HepG2 (cell line): ENCODE results near the gene CALY. TPM values are rescaled to one million over a fixed set of nuclear protein-coding genes. Genes with fewer than 3 reads are reported as not detected.
A peak's percentile ranks its signal among the peaks of the same experiment; 100 is the strongest.

Experiments used
- ATAC-seq: fragments of 200-7000 bp; cut with Tn5 transposase; 3 replicates; pipeline ENCODE4 v1.9.1; 2020; ENCODE audit warnings: mild to moderate bottlenecking, moderate library complexity
- BruUV-seq: library from RNA; stranded (reverse); fragments of 400-500 nt; replicated peaks from 2 replicates; lab custom pipeline; 2021; lab: Mats Ljungman, UMichigan
- CTCF ChIA-PET: fragments of 300-600 bp; formaldehyde crosslinking; extraction: SDS; loops from one replicate; lab custom pipeline; 2021; ENCODE audit warnings: low total read pairs, inconsistent platforms, low intra/inter-chr PET ratio; lab: Yijun Ruan, JAX
- POLR2A ChIA-PET: fragments of 350-600 bp; sonication (Branson Sonifier 250); formaldehyde crosslinking; loops from one replicate; lab custom pipeline; 2020; ENCODE audit warnings: antibody characterized with exemption, inconsistent platforms; lab: Yijun Ruan, JAX
- DNase-seq: peaks from one replicate; pipeline ENCODE4 v3.0.0-alpha.2; 2015; ENCODE audit warnings: low spot score
- FAIRE-seq: peaks from 3 replicates; lab custom pipeline; 2011; peaks lifted over from hg19 to GRCh38; lab: Jason Lieb, UNC
- H2AFZ ChIP-seq: one replicate; pipeline ENCODE4 v1.6.1; 2011; ENCODE audit warnings: low read length, inconsistent platforms
- H3K27ac ChIP-seq: fragments of 300-600 bp; 3 replicates; pipeline ENCODE4 v1.8.0; 2011; ENCODE audit warnings: mixed run types, mild to moderate bottlenecking, mixed read lengths, low read length, inconsistent platforms; ENCODE audit not compliant: insufficient read depth; ENCODE audit errors: extremely low read length
- H3K27me3 ChIP-seq, 2 experiments: fragments of 200-600 bp in 1 of 2; 2 replicates in 1 of 2; 3 replicates in 1 of 2; pipeline versions ENCODE4 v1.6.0 to v1.8.0; 2011; ENCODE audit warnings: low read length in 2 of 2, mild to moderate bottlenecking in 2 of 2, moderate library complexity in 2 of 2, inconsistent platforms in 1 of 2; ENCODE audit not compliant: insufficient read depth in 2 of 2, control insufficient read depth in 1 of 2
- H3K36me3 ChIP-seq, 2 experiments: fragments of 200-600 bp in 1 of 2; replicated peaks in 1 of 2; 2 replicates in 1 of 2; 3 replicates in 1 of 2; pipeline versions ENCODE4 v1.5.1 to v1.8.0; 2011; ENCODE audit warnings: low read length in 2 of 2, inconsistent platforms in 1 of 2; ENCODE audit not compliant: insufficient read depth in 2 of 2, control insufficient read depth in 1 of 2
- H3K4me1 ChIP-seq: 2 replicates; pipeline ENCODE4 v1.5.1; 2012; ENCODE audit warnings: low read length, inconsistent platforms; ENCODE audit not compliant: insufficient read depth
- H3K4me2 ChIP-seq: 2 replicates; pipeline ENCODE4 v1.6.0; 2011; ENCODE audit warnings: low read depth, low read length, inconsistent platforms
- H3K4me3 ChIP-seq, 3 experiments: fragments of 200-600 bp in 1 of 3; sonication (generic), shearing (Covaris generic) in 1 of 3; replicated peaks in 1 of 3; 2 replicates each; pipeline ENCODE4 v1.5.1; 2011 to 2016; ENCODE audit warnings: low read length in 3 of 3, inconsistent platforms in 2 of 3, low read depth in 2 of 3, mild to moderate bottlenecking in 2 of 3, control low read depth in 1 of 3, mixed read lengths in 1 of 3; ENCODE audit not compliant: insufficient read depth in 1 of 3
- H3K79me2 ChIP-seq: one replicate; pipeline ENCODE4 v1.6.1; 2011; ENCODE audit warnings: low read length, inconsistent platforms; ENCODE audit not compliant: insufficient read depth
- H3K9ac ChIP-seq: 2 replicates; pipeline ENCODE4 v1.6.0; 2011; ENCODE audit warnings: mild to moderate bottlenecking, low read depth, low read length, inconsistent platforms; ENCODE audit not compliant: insufficient read depth
- H3K9me3 ChIP-seq: 2 replicates; pipeline ENCODE4 v1.5.1; 2012; ENCODE audit warnings: mild to moderate bottlenecking, low read length
- H4K20me1 ChIP-seq: 2 replicates; pipeline ENCODE4 v1.6.0; 2011; ENCODE audit warnings: inconsistent platforms, mild to moderate bottlenecking, low read length, moderate library complexity; ENCODE audit not compliant: insufficient read depth
- ASH2L ChIP-seq: fragments of 300-600, 200-600 bp; sonication (generic); IDR thresholded peaks from 2 replicates; pipeline ENCODE4 v1.7.0; 2017; ENCODE audit warnings: low read depth, mild to moderate bottlenecking, moderate library complexity, mixed read lengths, low read length; ENCODE audit not compliant: insufficient read length
- ATF7-NPFF ChIP-seq: sonication (generic); formaldehyde crosslinking; IDR thresholded peaks from 2 replicates; pipeline ENCODE4 v1.8.1; 2023; ENCODE audit warnings: mild to moderate bottlenecking, low read depth, missing genetic modification reagents, moderate library complexity
- DNMT1 ChIP-seq: sonication (generic); formaldehyde crosslinking; IDR thresholded peaks from 2 replicates; pipeline ENCODE4 v1.5.1; 2020; ENCODE audit warnings: mild to moderate bottlenecking, missing genetic modification reagents
- E2F1 ChIP-seq: sonication (generic); formaldehyde crosslinking; IDR thresholded peaks from 2 replicates; pipeline ENCODE4 v1.5.0; 2020; ENCODE audit warnings: missing genetic modification reagents
- FLYWCH1 ChIP-seq: sonication (generic); formaldehyde crosslinking; IDR thresholded peaks from 2 replicates; pipeline ENCODE4 v1.8.1; 2023; ENCODE audit warnings: mild to moderate bottlenecking, missing genetic modification reagents
- MEIS2 ChIP-seq: sonication (generic); formaldehyde crosslinking; IDR thresholded peaks from 2 replicates; pipeline ENCODE4 v1.9.0; 2021; ENCODE audit warnings: mild to moderate bottlenecking, missing genetic modification reagents
- ONECUT2 ChIP-seq: sonication (generic); formaldehyde crosslinking; IDR thresholded peaks from 2 replicates; pipeline ENCODE4 v1.4.0; 2020; ENCODE audit warnings: missing genetic modification reagents
- RELA ChIP-seq: sonication (generic); formaldehyde crosslinking; IDR thresholded peaks from 2 replicates; pipeline ENCODE4 v1.4.0; 2020; ENCODE audit warnings: missing genetic modification reagents
- SALL1 ChIP-seq: sonication (generic); formaldehyde crosslinking; IDR thresholded peaks from 2 replicates; pipeline ENCODE4 v1.8.0; 2022; ENCODE audit warnings: mild to moderate bottlenecking, missing genetic modification reagents
- YEATS4 ChIP-seq: sonication (generic); formaldehyde crosslinking; IDR thresholded peaks from 2 replicates; pipeline ENCODE4 v1.4.0; 2020; ENCODE audit warnings: missing genetic modification reagents, borderline replicate concordance
- ZNF749 ChIP-seq: sonication (generic); formaldehyde crosslinking; IDR thresholded peaks from 2 replicates; pipeline ENCODE4 v1.8.0; 2022; ENCODE audit warnings: mild to moderate bottlenecking, missing genetic modification reagents, moderate library complexity, borderline replicate concordance
- ZNF776 ChIP-seq: sonication (generic); formaldehyde crosslinking; IDR thresholded peaks from 2 replicates; pipeline ENCODE4 v1.4.0; 2020; ENCODE audit warnings: mild to moderate bottlenecking, missing genetic modification reagents
- ZNF792 ChIP-seq: IDR thresholded peaks from 2 replicates; pipeline ENCODE4 v1.6.1; 2016
- ZNF891 ChIP-seq: sonication (generic); formaldehyde crosslinking; IDR thresholded peaks from 2 replicates; pipeline ENCODE4 v1.5.0; 2020; ENCODE audit warnings: mild to moderate bottlenecking, missing genetic modification reagents
- ZSCAN12 ChIP-seq: sonication (generic); formaldehyde crosslinking; IDR thresholded peaks from 2 replicates; pipeline ENCODE4 v1.9.0; 2021; ENCODE audit warnings: mild to moderate bottlenecking, missing genetic modification reagents
- WGBS: methylation state at CpG from one replicate; pipeline ENCODE4 v1.1.6; 2017; ENCODE audit warnings: low lambda C conversion rate; 5-methylcytosine and 5-hydroxymethylcytosine counted together
- in situ Hi-C: cut with HindIII; loops from 2 replicates; pipeline ENCODE4 v1.10.0; 2017; ENCODE audit warnings: low pct_unique_long_range_greater_than_20kb; ENCODE audit not compliant: extremely low pct_ligation_motif_present
- intact Hi-C: fragments of 100-400 bp; cut with micrococcal nuclease; formaldehyde crosslinking; loops from one replicate; pipeline ENCODE4 v1.10.0; 2022; ENCODE audit not compliant: unreplicated experiment
- polyA plus RNA-seq, 8 experiments: library from polyadenylated mRNA; depleted of rRNA in 3 of 8; stranded (reverse) in 7 of 8; unstranded in 1 of 8; fragments of >200 nt; fragmentation: Illumina TruSeq in 4 of 8; extraction: Trizol in 4 of 8; gene quantifications; 2 replicates each; pipeline versions ENCODE4 v1.2.1 to v1.2.3, GENCODE V29; 2011 to 2016; ENCODE audit warnings: low read depth in 4 of 8, missing spikeins in 1 of 8, mixed read lengths in 1 of 8; ENCODE audit not compliant: insufficient read depth in 1 of 8
- total RNA-seq, 5 experiments: library from RNA; depleted of rRNA; stranded (reverse); fragments of >200 nt; fragmentation: Illumina TruSeq; extraction: Trizol; gene quantifications; 2 replicates each; pipeline ENCODE4 v1.2.3, GENCODE V29; 2016; ENCODE audit warnings: low read depth in 1 of 5
- TF ChIP-seq, protein P1 (sequence below): sonication (generic); formaldehyde crosslinking; IDR thresholded peaks from 2 replicates; pipeline ENCODE4 v1.4.0; 2020; ENCODE audit warnings: mild to moderate bottlenecking, missing genetic modification reagents
- TF ChIP-seq, protein P2 (sequence below): IDR thresholded peaks from 2 replicates; pipeline ENCODE4 v1.6.1; 2016; ENCODE audit warnings: missing genetic modification reagents, missing compliant biosample characterization

The CALY gene
- total and polyA plus RNA-seq, 2 of the 13 experiments (the other 11 are each of a cell fraction or from before 2014, with no cell fraction given): 0.08 TPM; not detected in 1

DNA sequence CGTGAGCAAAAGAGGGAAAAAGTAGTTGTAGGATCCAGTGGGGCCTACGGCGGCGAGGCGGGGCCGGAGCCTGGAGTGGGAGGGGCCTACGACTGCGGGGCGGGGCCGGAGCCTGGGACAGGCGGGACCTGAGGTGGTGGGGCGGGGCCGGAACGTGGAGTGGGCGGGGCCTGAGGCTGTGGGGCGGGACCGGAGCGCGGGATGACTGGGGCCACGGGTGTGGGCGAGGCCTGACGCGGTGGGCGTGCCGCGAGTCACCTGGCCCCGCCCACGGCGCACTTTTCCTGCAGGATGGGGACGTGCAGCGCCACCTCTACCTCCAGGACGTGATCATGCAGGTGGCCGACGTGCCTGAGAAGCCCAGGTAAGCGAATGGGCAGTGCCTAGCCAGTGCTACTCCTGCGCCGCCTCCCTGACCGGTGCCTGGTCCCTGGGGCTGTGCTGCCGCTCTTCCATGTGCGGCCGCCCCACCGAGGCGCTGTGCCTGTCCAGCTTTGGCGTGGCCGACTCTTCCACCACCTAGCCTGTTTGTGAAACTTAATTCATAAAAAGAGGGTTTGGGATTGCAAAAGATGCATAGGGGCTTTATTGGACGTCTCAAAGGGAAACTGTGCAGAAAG lies 27.5 kb downstream of the CALY start (continued):
- TF ChIP-seq E2F1: no peak
- no peak for TF ChIP-seq FLYWCH1 (CRISPR knock-in tag)

GRCh38 chr10:133308421-133309099 lies 28.1 kb downstream of the CALY start, which contains the start of the genes TUBGCP2 and ZNF511:
Gene TUBGCP2 (minus strand): TSS chr10:133308872. CDS start chr10:133302941, 5,931 bp downstream.
Gene ZNF511 (plus strand): TSS chr10:133308914. CDS start chr10:133308944, 30 bp downstream.
- CTCF ChIA-PET: interaction anchor here (1.4 kb wide), 1 partner anchor 10 kb away, joined by 5 read pairs; no protein-coding TSS in a partner anchor
- H4K20me1 ChIP-seq: peaks cover 9% of the 10 kb centered on the region
- no peak within 1 kb of the TSS for H2AFZ ChIP-seq
- peak within 1 kb of the TSS; percentile 99 for H3K9ac ChIP-seq
- 2% methylated on average over 9 of the region's 89 CpGs for WGBS
- H3K4me3 ChIP-seq: peak within 1 kb of the TSS; percentile 86 to 96 (median 95)
- peak; percentile 85 for ATAC-seq
- peaks cover 33% of the 10 kb centered on the region for H3K79me2 ChIP-seq
- peaks cover 15% of the 10 kb centered on the region for H3K4me1 ChIP-seq
- intact Hi-C loops: no loop called here
- H3K36me3 ChIP-seq: peaks cover 14 to 35% of the 10 kb centered on the region in 2 experiments; a peak in 4 of 5 replicates
- peak; percentile 55 for DNase-seq
- H3K9me3 ChIP-seq: no peaks in the 10 kb centered on the region
- FAIRE-seq: no peak
- H3K4me2 ChIP-seq: peak within 1 kb of the TSS; percentile 85
- POLR2A ChIA-PET: no interaction called here
- TSS peak; percentile 72 for BruUV-seq
- no peaks in the 10 kb centered on the region; a peak in 1 of 5 replicates for H3K27me3 ChIP-seq
- in situ Hi-C loops: no loop called here
- H3K27ac ChIP-seq: peak within 1 kb of the TSS; percentile 90
- TF ChIP-seq ZNF792 (CRISPR knock-in tag): 0 out of 2 replicates have a peak, but pooled peaks have one; percentile 26
- TF ChIP-seq ZNF776 (CRISPR knock-in tag): peak; percentile 84
- TF ChIP-seq ASH2L: peak; percentile 94
- TF ChIP-seq MEIS2 (CRISPR knock-in tag): peak; percentile 11; the same call in 1 of the 2 replicates
- TF ChIP-seq ZSCAN12 (CRISPR knock-in tag): no peak
- TF ChIP-seq YEATS4 (CRISPR knock-in tag): peak; percentile 84
- peak; percentile 21; the same call in 1 of the 2 replicates for TF ChIP-seq ZNF891 (CRISPR knock-in tag)
- peak; percentile 8; the same call in 1 of the 2 replicates for TF ChIP-seq E2F1
- peak; percentile 61 for TF ChIP-seq SALL1 (CRISPR knock-in tag)
- TF ChIP-seq, protein P1, sequence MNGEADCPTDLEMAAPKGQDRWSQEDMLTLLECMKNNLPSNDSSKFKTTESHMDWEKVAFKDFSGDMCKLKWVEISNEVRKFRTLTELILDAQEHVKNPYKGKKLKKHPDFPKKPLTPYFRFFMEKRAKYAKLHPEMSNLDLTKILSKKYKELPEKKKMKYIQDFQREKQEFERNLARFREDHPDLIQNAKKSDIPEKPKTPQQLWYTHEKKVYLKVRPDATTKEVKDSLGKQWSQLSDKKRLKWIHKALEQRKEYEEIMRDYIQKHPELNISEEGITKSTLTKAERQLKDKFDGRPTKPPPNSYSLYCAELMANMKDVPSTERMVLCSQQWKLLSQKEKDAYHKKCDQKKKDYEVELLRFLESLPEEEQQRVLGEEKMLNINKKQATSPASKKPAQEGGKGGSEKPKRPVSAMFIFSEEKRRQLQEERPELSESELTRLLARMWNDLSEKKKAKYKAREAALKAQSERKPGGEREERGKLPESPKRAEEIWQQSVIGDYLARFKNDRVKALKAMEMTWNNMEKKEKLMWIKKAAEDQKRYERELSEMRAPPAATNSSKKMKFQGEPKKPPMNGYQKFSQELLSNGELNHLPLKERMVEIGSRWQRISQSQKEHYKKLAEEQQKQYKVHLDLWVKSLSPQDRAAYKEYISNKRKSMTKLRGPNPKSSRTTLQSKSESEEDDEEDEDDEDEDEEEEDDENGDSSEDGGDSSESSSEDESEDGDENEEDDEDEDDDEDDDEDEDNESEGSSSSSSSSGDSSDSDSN (CRISPR knock-in tag): peak; percentile 17; the same call in 1 of the 2 replicates
- TF ChIP-seq ZNF749 (CRISPR knock-in tag): peak; percentile 26; the same call in 1 of the 2 replicates
- TF ChIP-seq, protein P2, sequence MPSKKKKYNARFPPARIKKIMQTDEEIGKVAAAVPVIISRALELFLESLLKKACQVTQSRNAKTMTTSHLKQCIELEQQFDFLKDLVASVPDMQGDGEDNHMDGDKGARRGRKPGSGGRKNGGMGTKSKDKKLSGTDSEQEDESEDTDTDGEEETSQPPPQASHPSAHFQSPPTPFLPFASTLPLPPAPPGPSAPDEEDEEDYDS (CRISPR knock-in tag): no peak
- TF ChIP-seq ONECUT2 (CRISPR knock-in tag): no peak
- TF ChIP-seq DNMT1 (CRISPR knock-in tag): peak; percentile 22; the same call in 1 of the 2 replicates
- TF ChIP-seq RELA: peak; percentile 12; the same call in 1 of the 2 replicates
- TF ChIP-seq ATF7-NPFF: no peak; the same call in 1 of the 2 replicates
